ENCODE data around the gene MICAL2.
A peak's percentile ranks its signal among the peaks of the same experiment; 100 is the strongest.

Gene MICAL2

GRCh38 chr11:12188548-12189317 lies 78.3 kb downstream of the MICAL2 start:
- no peak for DNase-seq (ENCODE audit: low read depth)

DNA sequence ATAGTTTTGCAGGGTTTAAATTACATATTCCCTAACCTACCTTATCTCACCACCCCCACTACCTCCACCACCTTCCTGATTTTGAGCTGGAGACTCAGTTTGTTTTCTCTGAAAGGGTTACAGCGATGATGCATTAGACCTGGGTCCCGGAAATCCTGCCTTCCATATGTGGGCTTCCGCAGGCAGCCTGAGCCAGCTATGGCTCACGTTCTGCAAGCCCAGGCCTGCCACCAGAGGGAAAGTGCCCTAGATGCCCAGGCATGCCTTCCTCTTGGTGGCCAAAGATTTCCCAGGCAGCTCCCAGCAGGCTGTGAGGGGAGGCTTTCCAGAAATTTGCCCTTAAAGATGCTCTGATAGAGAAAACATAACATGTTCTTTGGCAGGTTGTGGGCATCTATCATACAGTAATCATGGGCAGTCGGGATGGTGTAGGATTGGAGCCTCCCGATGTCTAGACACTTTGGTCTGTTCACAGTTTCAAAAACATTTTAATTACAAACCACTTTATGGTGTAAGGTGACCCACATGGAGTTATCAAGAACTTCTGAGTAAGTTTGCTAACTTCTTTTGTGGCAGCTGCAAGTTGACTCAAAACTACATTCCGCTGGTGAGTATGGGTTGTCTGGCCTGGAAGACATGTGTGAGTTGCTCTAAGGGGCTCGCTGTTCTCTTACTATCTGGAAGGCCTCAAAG lies 79.3 kb downstream of the MICAL2 start:
- DNase-seq (ENCODE audit: low read depth), result no peak

DNA sequence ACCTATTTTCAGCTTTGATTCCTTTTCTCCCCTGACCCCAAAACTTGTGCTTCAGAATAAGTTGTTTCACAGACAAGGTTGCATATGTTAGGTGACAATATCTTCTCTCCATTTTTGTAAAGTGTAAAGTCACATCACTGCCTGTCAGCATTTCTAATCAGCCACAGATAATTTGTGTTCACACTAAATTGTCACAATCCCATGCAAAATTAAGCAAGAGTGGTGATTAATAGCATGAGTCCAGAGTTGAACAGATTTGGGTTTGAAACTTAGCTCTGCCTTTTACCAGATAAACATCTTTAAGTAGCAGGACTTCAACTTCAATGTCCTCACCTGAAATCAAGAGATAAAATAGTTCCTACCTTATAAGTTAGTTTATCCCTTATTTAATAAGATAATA lies 80.1 kb downstream of the MICAL2 start:
- no peak for DNase-seq (ENCODE audit: low read depth)

DNA sequence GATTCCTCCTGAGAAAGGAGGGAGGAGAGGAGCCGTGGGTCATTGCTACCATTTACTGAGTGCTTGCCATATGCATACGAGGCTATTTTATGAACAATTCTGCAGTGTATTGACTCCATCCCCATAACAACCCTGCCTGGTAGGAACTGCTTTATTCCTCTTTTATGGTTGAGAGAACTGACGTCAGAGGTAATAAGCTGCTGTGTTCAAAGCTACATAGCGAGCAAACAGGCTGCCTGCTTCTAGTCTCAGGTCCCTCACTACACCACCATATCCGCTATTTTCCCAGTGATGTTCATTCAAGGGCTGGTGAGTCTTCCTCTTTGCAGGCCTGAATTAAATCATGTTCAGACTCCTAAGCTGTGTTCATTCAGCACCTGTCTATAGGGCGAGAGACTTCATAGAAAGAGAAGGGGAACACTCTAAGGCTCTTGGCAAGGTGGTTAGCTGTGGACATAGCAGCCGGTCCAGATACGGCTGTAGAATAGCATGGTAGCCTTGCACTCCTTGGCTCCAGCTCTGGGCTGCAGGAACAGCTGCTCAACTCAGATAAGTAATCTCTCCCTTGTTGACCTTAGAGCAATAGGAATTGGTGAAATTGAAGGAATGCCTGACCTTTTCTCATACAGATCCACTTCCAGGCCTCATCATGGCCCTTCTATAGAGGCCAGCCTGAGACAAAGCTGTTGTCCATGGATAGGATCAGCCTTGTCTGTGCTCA lies 82.6 kb downstream of the MICAL2 start:
- DNase-seq (ENCODE audit: low read depth), result no peak

DNA sequence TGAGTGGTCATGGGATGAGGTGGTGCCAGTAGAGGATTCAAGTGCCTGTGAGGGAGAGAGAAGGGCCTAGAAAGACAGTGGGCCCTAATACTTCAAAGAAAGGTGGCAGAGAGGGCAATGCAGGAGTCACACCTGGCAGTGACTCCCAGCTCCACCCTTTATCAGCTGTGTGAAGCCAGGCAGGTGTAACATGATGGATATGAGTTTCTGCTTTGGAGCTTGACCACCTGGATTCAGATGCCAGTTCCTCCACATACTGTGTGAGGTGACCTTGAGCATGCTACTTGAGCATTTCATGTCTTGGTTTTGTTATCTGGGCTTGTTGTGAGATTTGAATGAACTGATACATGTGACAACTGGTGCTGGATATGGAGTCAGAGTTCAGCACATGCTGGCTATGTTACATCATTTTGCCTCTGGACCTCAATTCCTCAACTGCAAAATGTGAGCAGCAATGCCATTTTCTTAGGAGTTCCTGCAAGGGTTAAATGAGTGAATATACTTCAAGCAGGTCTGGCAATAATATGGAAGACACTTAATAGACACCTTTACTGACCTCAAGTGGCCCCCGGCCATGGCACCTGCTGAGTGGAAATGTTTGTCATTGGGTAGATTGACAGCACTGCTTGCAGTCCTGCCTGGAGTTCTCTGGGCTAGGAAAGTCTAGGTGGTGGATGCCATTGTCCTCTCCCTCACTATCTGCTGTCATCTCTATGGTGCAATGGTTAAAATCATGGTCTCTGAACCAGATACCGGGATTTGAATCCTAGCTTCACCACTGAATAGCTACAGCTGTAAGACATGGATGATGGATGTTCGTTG lies 83.3 kb downstream of the MICAL2 start:
- no peak for DNase-seq (ENCODE audit: low read depth)

DNA sequence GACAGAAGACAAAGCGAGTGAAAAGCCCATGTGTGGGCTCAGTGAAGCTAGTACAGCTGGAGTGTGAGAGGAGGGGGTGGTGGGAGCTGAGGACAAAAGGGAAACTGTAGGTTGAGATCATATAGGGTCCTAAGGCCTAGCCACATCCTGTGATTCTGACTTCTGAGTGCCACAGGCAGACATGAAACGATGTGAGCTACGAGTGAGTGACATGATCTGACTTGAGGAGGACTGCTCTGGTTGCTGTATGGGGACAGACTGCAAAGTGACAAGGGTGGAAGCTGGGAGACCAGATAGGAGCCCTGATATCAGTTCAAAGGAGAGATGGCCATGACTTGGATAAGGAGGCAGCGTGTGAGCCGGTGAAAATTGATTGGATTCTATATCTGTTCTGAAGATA lies 85.4 kb downstream of the MICAL2 start:
- no peak for DNase-seq (ENCODE audit: low read depth)

GRCh38 chr11:12196308-12196707 lies 85.9 kb downstream of the MICAL2 start:
- DNase-seq (ENCODE audit: low read depth), result no peak

GRCh38 chr11:12196872-12197271 lies 86.5 kb downstream of the MICAL2 start:
- DNase-seq (ENCODE audit: low read depth), result no peak

DNA sequence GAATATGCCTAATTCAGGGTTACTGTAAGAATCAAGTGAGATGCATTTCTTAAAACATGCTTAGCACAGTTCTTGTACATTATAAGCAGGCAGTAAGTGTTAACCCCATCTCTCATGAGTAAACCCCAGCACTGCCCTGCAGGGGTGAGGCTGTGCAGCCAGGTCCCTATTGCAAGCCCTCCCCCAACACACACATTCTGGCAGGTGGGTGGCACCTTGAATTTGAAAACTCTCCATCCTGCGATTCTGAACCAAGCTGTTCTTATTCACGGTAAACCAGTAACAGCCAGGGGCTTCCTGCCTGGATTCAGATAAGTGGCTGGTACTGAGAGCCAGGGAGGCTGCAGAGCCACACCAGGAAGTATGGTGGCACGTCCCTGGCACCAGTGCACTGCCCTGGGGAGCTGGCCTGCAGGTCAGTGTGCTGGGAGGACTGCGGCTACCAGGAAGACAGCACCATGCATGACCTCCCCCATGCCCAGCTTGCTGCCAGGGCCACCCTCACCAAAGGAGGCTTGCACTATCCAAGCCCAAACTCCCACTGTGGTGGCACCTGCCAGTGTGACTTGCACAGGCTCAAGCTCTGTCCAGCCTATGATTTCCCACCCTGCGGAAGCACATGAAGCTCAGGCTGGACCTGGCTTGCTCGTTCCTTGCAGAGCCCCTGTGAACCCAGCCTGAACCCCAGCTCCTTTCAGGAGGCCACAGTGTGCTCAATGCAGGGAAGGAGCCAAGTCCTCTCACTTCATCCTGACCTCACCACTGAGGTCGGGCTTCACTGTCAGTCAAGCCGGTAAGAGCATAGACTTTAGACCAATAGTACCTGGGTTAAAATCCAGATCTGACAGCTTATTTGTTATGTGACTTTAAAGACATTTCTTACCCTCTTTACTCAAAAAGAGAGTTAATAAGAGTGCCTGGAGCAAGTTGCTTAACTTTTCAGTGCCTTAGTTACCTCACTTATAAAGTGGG lies 88.1 kb downstream of the MICAL2 start:
- no peak for DNase-seq (ENCODE audit: low read depth)

DNA sequence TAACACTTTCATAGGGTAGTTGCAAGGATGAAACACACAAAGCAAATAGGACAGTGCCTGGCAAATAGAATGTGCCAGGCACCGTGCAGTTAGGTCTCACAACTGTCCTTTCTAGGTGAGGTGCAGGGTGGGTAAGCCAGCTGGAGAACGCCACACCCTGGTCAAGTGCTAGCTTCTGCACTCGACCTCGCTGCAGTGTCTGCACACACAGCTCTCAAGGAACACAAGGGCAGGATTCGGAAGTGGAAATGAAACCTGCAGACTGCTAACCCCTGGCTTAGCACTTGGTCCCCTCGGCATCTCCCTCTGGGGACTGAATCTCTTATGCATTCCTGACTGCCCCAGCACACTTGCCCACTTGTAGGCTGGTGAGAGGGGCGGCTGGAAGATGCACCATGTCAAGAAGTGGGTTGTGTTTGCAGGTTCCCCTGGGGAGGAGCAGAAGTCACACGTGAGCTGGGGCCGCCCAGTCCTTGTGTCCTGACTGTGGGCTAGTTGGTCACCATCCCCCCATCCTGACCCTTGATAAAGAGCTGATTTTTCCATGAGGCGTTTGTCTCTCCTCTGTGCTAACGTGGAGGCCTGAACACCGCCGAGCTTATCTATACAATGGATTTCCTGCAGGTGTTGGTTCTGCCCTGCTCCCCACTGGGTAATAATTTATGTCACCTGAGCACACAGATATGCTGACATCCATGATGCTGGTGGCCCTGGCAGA lies 89.0 kb downstream of the MICAL2 start:
- DNase-seq (ENCODE audit: low read depth), result no peak

- no peak for DNase-seq (ENCODE audit: low read depth)
Observed at GRCh38 chr11:12200279-12200990, 90.0 kb downstream of the MICAL2 start.

DNA sequence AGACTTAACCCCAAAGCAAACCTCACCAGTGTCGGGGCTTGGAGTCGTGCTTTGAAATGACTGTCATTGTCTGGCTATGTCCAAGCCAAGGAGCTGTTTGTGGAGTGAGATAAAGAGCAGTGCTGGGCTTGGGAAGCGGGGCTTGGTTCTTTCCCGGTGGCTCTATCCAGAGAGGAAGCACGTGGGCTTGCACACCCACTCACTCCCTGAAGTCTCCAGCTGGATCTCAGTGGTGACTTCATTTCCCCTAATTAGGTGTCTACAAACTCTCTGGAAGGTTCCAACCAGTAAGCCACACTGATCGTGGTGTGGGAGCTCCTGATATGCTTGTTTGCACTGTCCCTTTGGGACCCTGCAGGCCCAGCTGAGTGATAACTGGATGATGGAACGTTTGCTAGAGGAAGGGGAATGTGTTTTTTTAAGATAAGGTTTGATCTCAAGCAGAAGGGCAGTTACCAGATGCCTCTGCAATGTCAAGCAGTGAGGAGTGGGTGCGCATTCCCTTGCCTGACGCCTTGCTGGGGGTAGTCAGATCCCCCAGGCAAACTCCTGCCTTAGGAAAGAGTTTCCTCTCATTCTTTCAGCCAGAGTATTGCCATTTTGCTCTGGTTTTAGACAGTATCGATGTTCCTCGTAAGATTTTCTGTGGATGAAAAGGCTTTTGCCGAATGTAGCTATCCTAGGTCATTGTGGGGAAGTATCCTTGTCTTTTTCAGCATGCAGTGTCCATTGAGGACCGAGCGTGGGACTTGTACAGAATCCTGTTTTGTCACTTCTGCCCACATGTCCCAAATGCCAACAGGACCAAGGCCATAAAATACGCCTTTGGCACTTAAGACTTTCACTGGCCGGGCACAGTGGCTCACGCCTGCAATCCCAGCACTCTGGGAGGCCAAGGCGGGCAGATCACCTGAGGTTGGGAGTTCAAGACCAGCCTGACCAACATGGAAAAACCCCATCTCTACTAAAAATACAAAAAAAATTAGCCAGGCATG lies 90.9 kb downstream of the MICAL2 start:
- peak; percentile 99 for DNase-seq (ENCODE audit: low read depth)

DNA sequence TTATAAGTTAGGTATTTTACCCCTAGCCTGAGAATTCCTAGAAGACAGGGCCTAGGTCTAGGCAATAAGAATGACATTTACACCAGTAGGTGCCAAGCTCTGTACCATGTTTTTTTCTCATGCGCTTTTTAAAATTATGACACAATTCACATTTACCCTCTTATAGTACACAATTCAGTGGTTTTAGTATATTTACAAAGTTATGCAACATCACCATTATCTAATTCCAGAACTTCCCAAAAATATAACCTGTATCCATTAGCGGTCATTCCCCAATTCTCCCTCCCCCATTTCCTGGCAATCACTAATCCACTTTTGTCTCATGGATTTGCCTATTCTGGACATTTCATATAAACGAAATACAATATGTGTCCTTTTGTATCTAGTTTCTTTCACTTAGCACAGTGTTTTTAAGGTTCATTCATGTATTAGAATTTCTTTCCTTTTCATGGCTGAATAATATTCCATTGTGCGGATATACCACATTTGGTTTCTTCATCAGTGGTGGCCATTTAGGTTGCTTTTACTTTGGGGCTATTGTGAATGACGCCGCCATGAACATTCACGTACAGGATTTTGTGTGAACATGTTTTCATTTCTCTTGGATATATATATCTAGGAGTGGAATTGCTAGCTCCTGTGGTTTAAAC lies 92.4 kb downstream of the MICAL2 start:
- DNase-seq (ENCODE audit: low read depth), result no peak

DNA sequence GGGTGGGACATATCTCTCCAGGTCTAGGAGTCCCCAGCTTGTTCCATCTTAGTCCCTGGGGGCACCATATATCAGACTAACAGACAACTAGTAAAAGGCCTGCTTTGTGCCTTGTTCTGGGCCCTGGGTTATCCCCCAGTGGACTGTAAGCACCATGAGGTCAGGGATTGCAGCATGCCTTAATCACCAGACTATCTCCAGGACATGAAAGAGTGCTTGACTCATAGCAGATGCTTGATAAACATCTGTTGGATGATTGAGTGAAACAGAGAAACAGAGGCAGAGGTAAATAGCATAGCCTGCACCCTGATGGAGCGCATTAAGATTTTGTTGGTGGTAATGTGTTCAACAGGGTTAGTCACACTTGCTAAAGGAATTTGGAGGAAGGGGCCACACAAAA lies 94.1 kb downstream of the MICAL2 start:
- DNase-seq (ENCODE audit: low read depth), result no peak

DNA sequence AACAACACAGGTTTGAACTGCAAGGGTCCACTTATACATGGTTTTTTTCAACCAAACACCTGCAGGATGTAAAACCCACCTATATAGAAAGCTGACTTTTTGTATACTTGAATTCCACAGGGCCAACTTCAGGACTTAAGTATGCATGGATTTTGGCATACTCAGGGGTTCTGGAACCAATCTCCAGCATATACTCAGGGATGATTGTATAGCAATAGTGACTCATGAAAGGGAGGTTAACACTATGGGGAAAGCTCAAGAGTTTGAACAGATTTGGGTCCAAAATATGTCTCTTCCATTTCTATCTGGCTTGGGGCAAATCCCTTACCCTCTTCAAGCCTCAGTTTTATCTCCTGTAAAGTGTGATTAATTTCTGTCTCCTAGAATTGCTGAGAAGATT lies 94.9 kb downstream of the MICAL2 start:
- DNase-seq (ENCODE audit: low read depth), result no peak

GRCh38 chr11:12206529-12206928 lies 96.1 kb downstream of the MICAL2 start:
- no peak for DNase-seq (ENCODE audit: low read depth)

GRCh38 chr11:12207384-12208150 lies 97.2 kb downstream of the MICAL2 start:
- DNase-seq (ENCODE audit: low read depth), result no peak

Measured in non-pigmented ciliary epithelial cell (primary cell).